ENCODE measurements around the gene AKR1E2.

AKR1E2 gene

GRCh38 chr10:4894335-4894734 is 68.3 kb downstream of the AKR1E2 start:
- no peak for TF ChIP-seq PAX5 (IDR thresholded peaks at IDR 0.05; ENCODE audit: insufficient read depth, low read length, severe bottlenecking)
- TF ChIP-seq POLR2A (IDR thresholded peaks at IDR 0.05; ENCODE audit: low read depth, low read length) = no peak
- TF ChIP-seq TAF1 (IDR thresholded peaks at IDR 0.05; ENCODE audit: low read depth, low read length) = no peak
- no peak for TF ChIP-seq POU2F2 (IDR thresholded peaks at IDR 0.05; ENCODE audit: low read depth, low read length)
- TF ChIP-seq SPI1 (IDR thresholded peaks at IDR 0.05; ENCODE audit: low read depth, low read length) = no peak
- TF ChIP-seq POLR2AphosphoS5 (IDR thresholded peaks at IDR 0.05; ENCODE audit: low read depth, low read length) = no peak
- FAIRE-seq = no peak

More at GRCh38 chr10:4894335-4894734, 68.3 kb downstream of the AKR1E2 start:
- no peak for DNase-seq (ENCODE audit: insufficient read length, low spot score)

All from GM12891 (cell line).